ENCODE data around the gene FLII. TPM values are rescaled to one million over a fixed set of nuclear protein-coding genes. Genes with fewer than 3 reads are reported as not detected.
A peak's percentile ranks its signal among the peaks of the same experiment; 100 is the strongest.

Gene FLII
- total and polyA plus RNA-seq, 2 of the 13 experiments (the other 11 are each of a cell fraction or from before 2014, with no cell fraction given) = 130 to 303 TPM

DNA sequence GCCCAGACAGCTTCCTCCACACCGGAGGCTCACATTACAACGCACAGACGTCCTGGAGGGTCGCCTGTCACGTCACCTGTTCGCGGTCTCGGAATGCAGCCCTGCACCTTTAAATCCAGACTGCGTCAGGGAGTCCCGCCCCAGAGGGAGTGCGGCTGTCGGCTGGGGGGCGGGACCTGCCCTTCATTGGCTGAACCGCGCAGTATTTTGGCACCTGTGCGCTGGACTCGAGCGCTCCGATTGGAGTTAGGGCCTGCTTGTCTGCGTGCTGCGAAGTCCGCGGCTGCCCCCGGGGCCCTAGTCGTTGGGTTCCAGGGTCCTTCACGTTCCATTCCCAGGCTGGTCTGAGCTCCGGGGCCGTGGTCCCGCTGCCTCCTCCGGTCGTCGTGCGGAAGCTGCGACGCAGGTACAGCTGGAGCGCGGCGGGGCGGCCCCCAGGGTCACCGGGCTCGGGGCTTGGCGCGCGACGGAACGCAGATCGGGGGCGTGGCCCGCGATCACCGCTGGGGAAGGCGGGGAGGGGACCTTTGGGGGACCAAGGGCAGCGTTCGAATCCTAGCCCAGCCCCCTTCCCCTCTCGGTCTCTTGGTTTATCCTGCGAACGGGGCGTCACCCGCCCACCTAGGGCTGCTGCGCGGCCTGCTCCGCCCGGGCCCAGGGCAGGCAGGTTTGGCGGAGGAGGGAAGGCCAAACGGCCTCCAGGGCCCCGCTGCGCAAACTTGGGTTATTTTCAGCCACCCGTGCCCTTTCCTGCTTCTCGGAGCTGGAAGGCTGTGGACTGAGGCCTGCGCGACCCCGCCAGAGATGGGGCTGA, 2.0 kb upstream of the FLII start, which contains the start of gene MIEF2 (continued):
- TF ChIP-seq KIAA2018 (CRISPR knock-in tag; IDR thresholded peaks at IDR 0.05; ENCODE audit: borderline replicate concordance) = no peak
- TF ChIP-seq, protein P1, sequence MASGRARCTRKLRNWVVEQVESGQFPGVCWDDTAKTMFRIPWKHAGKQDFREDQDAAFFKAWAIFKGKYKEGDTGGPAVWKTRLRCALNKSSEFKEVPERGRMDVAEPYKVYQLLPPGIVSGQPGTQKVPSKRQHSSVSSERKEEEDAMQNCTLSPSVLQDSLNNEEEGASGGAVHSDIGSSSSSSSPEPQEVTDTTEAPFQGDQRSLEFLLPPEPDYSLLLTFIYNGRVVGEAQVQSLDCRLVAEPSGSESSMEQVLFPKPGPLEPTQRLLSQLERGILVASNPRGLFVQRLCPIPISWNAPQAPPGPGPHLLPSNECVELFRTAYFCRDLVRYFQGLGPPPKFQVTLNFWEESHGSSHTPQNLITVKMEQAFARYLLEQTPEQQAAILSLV (CRISPR knock-in tag; IDR thresholded peaks at IDR 0.05; ENCODE audit: borderline replicate concordance) = peak; percentile 42; the same call in 1 of the 2 replicates
- no peak for TF ChIP-seq AGO1 (IDR thresholded peaks at IDR 0.05; ENCODE audit: low read depth, low read length, poor library complexity, severe bottlenecking)
- no peak; the same call in 1 of the 2 replicates for TF ChIP-seq CBX5 (CRISPR knock-in tag; IDR thresholded peaks at IDR 0.05; ENCODE audit: borderline replicate concordance)
- TF ChIP-seq, protein P2, sequence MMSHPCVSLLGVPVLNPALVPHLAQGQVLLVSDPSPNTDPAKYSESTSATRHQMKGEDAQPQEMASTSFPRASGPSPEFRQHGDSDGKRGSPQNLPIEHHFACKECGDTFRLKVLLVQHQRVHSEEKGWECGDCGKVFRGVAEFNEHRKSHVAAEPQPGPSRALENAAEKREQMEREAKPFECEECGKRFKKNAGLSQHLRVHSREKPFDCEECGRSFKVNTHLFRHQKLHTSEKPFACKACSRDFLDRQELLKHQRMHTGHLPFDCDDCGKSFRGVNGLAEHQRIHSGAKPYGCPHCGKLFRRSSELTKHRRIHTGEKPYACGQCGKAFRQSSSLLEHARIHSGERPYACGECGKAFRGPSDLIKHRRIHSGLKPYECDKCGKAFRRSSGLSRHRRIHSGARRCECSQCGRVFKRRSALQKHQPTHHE (CRISPR knock-in tag; IDR thresholded peaks at IDR 0.05; ENCODE audit: borderline replicate concordance) = no peak
- no peak for TF ChIP-seq TBP (CRISPR knock-in tag; IDR thresholded peaks at IDR 0.05)
- TF ChIP-seq CEBPB (IDR thresholded peaks at IDR 0.05; ENCODE audit: borderline replicate concordance, low read depth, low read length) = no peak
- TF ChIP-seq ZSCAN21 (CRISPR knock-in tag; IDR thresholded peaks at IDR 0.05; ENCODE audit: borderline replicate concordance) = peak; percentile 75; the same call in 1 of the 2 replicates
- TF ChIP-seq ZNF12 (CRISPR knock-in tag; IDR thresholded peaks at IDR 0.05) = no peak
- TF ChIP-seq POGZ (CRISPR knock-in tag; IDR thresholded peaks at IDR 0.05) = no peak
- TF ChIP-seq, protein P3, sequence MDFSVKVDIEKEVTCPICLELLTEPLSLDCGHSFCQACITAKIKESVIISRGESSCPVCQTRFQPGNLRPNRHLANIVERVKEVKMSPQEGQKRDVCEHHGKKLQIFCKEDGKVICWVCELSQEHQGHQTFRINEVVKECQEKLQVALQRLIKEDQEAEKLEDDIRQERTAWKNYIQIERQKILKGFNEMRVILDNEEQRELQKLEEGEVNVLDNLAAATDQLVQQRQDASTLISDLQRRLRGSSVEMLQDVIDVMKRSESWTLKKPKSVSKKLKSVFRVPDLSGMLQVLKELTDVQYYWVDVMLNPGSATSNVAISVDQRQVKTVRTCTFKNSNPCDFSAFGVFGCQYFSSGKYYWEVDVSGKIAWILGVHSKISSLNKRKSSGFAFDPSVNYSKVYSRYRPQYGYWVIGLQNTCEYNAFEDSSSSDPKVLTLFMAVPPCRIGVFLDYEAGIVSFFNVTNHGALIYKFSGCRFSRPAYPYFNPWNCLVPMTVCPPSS (IDR thresholded peaks at IDR 0.05) = no peak
- no peak for TF ChIP-seq ZNF432 (CRISPR knock-in tag; IDR thresholded peaks at IDR 0.05; ENCODE audit: borderline replicate concordance)
- no peak for TF ChIP-seq THYN1 (CRISPR knock-in tag; IDR thresholded peaks at IDR 0.05; ENCODE audit: borderline replicate concordance, low read depth)

All from HepG2 (cell line).